ENCODE results near the gene RAB17.

The RAB17 gene

DNA sequence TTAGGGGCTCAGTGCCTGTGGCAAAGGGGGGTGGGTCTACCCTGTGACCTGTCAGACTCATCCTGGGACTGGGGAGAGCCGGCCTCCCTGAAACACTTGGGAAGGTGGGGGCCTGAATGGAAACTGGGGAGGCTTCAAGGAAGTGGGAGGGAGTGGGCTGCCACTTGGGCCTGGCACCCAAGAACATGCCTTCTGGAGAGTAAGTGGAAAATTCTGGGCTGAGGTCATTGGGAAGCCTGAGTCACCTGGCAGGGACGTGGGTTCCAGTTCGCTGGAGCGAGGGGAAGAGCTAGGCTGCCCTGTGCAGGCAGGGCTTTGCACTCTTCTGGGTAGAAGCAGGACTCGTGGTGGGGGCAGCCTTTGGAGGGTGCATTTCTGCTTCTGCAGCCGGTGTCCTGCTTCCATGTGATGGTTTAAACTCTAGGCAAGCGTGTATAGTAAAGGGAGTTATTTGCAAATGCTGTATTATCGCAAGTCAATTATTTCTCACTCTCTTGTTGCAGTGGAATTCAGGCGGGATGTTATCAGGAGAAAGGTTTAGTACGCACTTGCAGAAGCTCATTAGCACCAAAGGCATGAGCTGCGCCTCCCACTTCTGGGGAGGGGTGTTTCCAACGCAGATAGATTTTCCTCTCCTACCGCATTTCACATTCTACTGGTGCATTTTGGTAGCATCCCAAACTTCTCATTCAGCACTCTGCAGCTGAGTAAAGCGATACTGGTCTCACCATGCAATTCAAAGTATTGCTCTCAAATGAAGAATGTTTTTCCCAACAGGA, 40.7 kb upstream of the RAB17 start:
- TF ChIP-seq POLR2AphosphoS5 (IDR thresholded peaks at IDR 0.05; ENCODE audit: low read depth, low read length), result no peak
- no peak for TF ChIP-seq SIN3A (IDR thresholded peaks at IDR 0.05; ENCODE audit: borderline replicate concordance, insufficient read depth, low read length)
- TF ChIP-seq, protein P1, sequence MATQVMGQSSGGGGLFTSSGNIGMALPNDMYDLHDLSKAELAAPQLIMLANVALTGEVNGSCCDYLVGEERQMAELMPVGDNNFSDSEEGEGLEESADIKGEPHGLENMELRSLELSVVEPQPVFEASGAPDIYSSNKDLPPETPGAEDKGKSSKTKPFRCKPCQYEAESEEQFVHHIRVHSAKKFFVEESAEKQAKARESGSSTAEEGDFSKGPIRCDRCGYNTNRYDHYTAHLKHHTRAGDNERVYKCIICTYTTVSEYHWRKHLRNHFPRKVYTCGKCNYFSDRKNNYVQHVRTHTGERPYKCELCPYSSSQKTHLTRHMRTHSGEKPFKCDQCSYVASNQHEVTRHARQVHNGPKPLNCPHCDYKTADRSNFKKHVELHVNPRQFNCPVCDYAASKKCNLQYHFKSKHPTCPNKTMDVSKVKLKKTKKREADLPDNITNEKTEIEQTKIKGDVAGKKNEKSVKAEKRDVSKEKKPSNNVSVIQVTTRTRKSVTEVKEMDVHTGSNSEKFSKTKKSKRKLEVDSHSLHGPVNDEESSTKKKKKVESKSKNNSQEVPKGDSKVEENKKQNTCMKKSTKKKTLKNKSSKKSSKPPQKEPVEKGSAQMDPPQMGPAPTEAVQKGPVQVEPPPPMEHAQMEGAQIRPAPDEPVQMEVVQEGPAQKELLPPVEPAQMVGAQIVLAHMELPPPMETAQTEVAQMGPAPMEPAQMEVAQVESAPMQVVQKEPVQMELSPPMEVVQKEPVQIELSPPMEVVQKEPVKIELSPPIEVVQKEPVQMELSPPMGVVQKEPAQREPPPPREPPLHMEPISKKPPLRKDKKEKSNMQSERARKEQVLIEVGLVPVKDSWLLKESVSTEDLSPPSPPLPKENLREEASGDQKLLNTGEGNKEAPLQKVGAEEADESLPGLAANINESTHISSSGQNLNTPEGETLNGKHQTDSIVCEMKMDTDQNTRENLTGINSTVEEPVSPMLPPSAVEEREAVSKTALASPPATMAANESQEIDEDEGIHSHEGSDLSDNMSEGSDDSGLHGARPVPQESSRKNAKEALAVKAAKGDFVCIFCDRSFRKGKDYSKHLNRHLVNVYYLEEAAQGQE (IDR thresholded peaks at IDR 0.05; ENCODE audit: insufficient read depth in 1 of 2, low read depth in 2 of 2, low read length in 2 of 2), result no peak
- no peak for TF ChIP-seq TAF1 (IDR thresholded peaks at IDR 0.05; ENCODE audit: borderline replicate concordance, insufficient read depth, low read length)
- no peak for TF ChIP-seq FOXP2 (optimal IDR thresholded peaks at IDR 0.05; ENCODE audit: borderline replicate concordance, extremely low read depth, extremely low read length, insufficient read depth)

DNA sequence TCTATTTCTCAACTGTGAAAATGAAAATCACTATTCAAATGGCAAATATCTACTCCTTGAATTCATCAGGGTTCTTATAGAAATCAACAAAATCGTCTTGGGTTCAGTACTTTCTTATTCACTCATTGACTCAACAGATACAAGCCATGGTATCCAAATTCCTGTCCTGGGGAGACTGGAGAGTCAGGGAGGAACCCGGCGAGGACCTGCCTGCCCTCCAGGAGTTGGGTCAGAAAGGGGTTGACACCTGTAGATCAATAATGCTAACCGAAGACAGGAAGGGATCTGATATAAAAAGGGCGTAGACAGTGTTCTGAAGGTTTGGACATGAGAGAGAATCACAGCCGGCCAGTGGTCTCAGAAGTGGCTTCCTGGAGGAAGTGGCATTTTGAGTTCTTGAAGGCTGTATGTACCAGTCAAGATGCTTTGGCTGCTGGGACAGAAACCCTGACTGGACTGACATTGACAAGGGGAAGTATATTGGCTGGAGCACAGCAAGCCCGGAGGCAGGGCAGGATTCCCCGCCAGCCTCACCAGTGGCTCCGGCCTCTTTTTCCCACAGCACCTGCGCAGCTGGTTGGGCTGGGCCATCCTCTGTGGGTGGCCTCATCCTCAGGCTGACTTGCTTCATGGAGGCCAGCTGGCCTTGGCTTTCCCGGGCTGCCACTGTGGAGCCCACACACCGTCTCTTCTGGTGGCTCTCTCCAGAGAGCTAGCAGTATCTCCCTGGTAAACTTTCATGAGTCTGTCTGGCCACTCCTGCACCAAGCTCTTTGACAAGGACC, 39.9 kb upstream of the RAB17 start:
- TF ChIP-seq POLR2AphosphoS5 (IDR thresholded peaks at IDR 0.05; ENCODE audit: low read depth, low read length) (no peak), SIN3A (IDR thresholded peaks at IDR 0.05; ENCODE audit: borderline replicate concordance, insufficient read depth, low read length) (no peak)

DNA sequence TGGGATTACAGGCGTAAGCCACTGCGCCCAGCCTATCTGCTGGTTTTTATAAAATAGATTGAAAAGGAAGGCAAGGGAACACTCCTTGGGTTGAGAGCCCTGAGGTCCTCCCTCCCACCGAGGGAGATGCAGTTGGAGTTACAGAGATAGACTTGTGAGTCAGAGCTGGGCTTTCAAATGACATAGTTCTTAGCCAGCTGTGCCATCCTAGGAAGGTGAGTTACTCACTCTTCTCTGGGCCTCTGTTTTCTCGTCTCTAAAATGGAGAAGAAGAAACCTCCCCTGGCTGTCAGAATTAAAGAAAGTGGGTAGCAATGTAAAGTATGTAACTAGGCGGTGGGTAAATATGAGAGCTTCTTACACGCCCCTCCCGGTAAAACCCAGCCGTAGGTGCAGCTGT, 39.2 kb upstream of the RAB17 start:
- no peak for TF ChIP-seq TAF1 (IDR thresholded peaks at IDR 0.05; ENCODE audit: borderline replicate concordance, insufficient read depth, low read length)
- no peak for TF ChIP-seq SIN3A (IDR thresholded peaks at IDR 0.05; ENCODE audit: borderline replicate concordance, insufficient read depth, low read length)
- TF ChIP-seq, protein P1 (IDR thresholded peaks at IDR 0.05; ENCODE audit: insufficient read depth in 1 of 2, low read depth in 2 of 2, low read length in 2 of 2), result no peak
- TF ChIP-seq POLR2AphosphoS5 (IDR thresholded peaks at IDR 0.05; ENCODE audit: low read depth, low read length), result no peak
- no peak for TF ChIP-seq FOXP2 (optimal IDR thresholded peaks at IDR 0.05; ENCODE audit: borderline replicate concordance, extremely low read depth, extremely low read length, insufficient read depth)

DNA sequence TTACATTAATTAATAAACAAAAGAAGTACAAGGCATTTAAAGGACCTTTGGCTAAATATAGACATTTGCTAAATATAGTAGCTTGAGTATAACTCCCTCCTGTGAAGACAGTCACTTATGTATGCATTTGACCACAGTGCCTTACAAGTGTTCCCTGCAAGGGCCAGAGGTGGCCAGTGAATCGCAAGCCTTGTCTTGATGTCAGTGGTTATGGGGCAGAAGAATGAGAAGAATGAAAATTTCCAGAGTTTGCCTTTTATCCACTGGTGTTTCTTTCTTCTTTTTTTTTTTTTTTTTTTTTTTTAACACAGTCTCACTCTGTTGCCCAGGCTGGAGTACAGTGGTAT, 38.6 kb upstream of the RAB17 start:
- TF ChIP-seq FOXP2 (optimal IDR thresholded peaks at IDR 0.05; ENCODE audit: borderline replicate concordance, extremely low read depth, extremely low read length, insufficient read depth) (no peak), TAF1 (IDR thresholded peaks at IDR 0.05; ENCODE audit: borderline replicate concordance, insufficient read depth, low read length) (no peak), POLR2AphosphoS5 (IDR thresholded peaks at IDR 0.05; ENCODE audit: low read depth, low read length) (no peak)
- TF ChIP-seq, protein P1 (IDR thresholded peaks at IDR 0.05; ENCODE audit: insufficient read depth in 1 of 2, low read depth in 2 of 2, low read length in 2 of 2), result no peak

DNA sequence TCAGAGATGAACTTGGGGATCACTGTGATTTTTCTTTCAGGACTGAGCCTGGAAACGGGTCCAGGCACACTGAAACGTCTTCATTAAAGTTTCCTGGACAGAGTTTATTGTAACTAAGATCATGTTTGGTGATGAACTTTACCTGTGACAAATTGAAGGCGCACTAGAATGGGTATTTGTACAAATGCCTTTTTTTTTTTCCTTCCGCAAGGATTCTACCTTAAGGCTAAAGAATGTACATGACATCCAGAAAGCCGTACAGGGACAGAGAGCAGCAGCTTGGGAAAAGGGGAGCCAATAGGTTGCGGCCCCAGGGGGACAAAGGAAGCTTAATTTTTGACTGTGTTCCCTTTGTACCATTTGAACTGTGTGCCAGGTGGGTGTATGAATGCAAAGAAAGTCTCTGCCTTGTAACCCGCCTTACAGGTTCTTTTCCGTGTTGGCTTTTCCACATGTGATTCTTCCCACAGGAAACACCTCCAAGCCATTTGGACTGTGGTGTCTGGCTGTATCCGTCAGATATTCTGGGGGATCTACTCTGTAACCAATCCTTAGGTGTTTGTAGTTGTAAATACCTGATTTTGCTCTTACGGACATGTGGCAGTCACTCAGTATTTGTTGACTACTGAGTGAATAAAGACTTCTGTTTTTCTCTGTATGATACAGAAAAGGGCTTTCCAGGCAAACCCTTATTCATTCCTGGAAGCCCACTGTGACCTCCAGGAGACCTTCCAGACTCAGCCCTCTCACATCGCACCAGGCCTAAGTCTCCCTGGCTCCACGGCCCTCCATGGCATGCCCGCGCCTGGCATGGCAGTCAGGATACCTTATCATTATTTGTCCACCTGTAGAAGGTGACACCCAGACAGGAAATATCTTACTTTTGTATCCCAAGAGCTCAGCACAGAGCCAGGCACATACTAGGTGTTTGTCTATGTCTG, 38.0 kb upstream of the RAB17 start:
- no peak for TF ChIP-seq SIN3A (IDR thresholded peaks at IDR 0.05; ENCODE audit: borderline replicate concordance, insufficient read depth, low read length)
- TF ChIP-seq POLR2AphosphoS5 (IDR thresholded peaks at IDR 0.05; ENCODE audit: low read depth, low read length), result no peak
- TF ChIP-seq TAF1 (IDR thresholded peaks at IDR 0.05; ENCODE audit: borderline replicate concordance, insufficient read depth, low read length), result no peak
- TF ChIP-seq FOXP2 (optimal IDR thresholded peaks at IDR 0.05; ENCODE audit: borderline replicate concordance, extremely low read depth, extremely low read length, insufficient read depth), result no peak
- TF ChIP-seq, protein P1 (IDR thresholded peaks at IDR 0.05; ENCODE audit: insufficient read depth in 1 of 2, low read depth in 2 of 2, low read length in 2 of 2), result no peak
